OCI-LY1 (cell line): Measurements from ENCODE around the gene TBC1D16.

Experiments
- H2AFZ ChIP-seq: fragments of 200-600 bp; sonication (generic), shearing (Covaris generic); 2 replicates; pipeline ENCODE4 v1.6.0; 2014; ENCODE audit warnings: antibody characterized with exemption, mild to moderate bottlenecking, low read length
- H3F3A ChIP-seq: fragments of 200-600 bp; sonication (generic), shearing (Covaris generic); 2 replicates; pipeline ENCODE4 v1.6.0; 2014; ENCODE audit warnings: mild to moderate bottlenecking, antibody characterized with exemption, low read length, moderate library complexity; ENCODE audit not compliant: insufficient read depth
- H3K27ac ChIP-seq: fragments of 200-600 bp; sonication (generic); 2 replicates; pipeline ENCODE4 v1.5.1; 2014; ENCODE audit warnings: low read length, mixed run types, mild to moderate bottlenecking, low read depth; ENCODE audit not compliant: poor library complexity, severe bottlenecking
- H3K27me3 ChIP-seq: fragments of 200-600 bp; sonication (generic); 2 replicates; pipeline ENCODE4 v1.6.0; 2014; ENCODE audit warnings: antibody characterized with exemption, mild to moderate bottlenecking, low read length, moderate library complexity; ENCODE audit not compliant: insufficient read depth
- H3K36me3 ChIP-seq: fragments of 200-600 bp; sonication (generic); 2 replicates; pipeline ENCODE4 v1.6.1; 2014; ENCODE audit warnings: mild to moderate bottlenecking, antibody characterized with exemption, low read length, moderate library complexity, mixed read lengths; ENCODE audit not compliant: insufficient read depth
- H3K4me1 ChIP-seq: fragments of 200-600 bp; sonication (generic); 2 replicates; pipeline ENCODE4 v1.5.1; 2014; ENCODE audit warnings: mild to moderate bottlenecking, low read length, moderate library complexity; ENCODE audit not compliant: insufficient read depth, severe bottlenecking
- H3K4me2 ChIP-seq: fragments of 200-600 bp; sonication (generic), shearing (Covaris generic); 2 replicates; pipeline ENCODE4 v1.6.1; 2014; ENCODE audit warnings: low read length
- H3K4me3 ChIP-seq: fragments of 200-600 bp; sonication (generic); 2 replicates; pipeline ENCODE4 v1.5.1; 2014; ENCODE audit warnings: low read length, low read depth, mild to moderate bottlenecking, mixed read lengths; ENCODE audit not compliant: poor library complexity, severe bottlenecking
- H3K79me2 ChIP-seq: fragments of 200-600 bp; shearing (Covaris generic); 2 replicates; pipeline ENCODE4 v1.6.1; 2016; ENCODE audit warnings: mixed run types, low read length, mixed read lengths; ENCODE audit not compliant: insufficient read depth
- H3K9ac ChIP-seq: fragments of 200-600 bp; sonication (generic), shearing (Covaris generic); 2 replicates; pipeline ENCODE4 v1.6.1; 2014; ENCODE audit warnings: mild to moderate bottlenecking, low read length, mixed read lengths
- H3K9me2 ChIP-seq: fragments of 200-600 bp; sonication (generic), shearing (Covaris generic); 2 replicates; pipeline ENCODE4 v1.6.1; 2014; ENCODE audit warnings: low read depth, mild to moderate bottlenecking, low read length, mixed read lengths
- H3K9me3 ChIP-seq: fragments of 200-600 bp; shearing (Covaris generic); 2 replicates; pipeline ENCODE4 v1.6.1; 2014; ENCODE audit warnings: low read length, mixed read lengths
- H4K20me1 ChIP-seq: fragments of 200-600 bp; sonication (generic), shearing (Covaris generic); 2 replicates; pipeline ENCODE4 v1.6.0; 2016; ENCODE audit warnings: mild to moderate bottlenecking, low read length; ENCODE audit not compliant: insufficient read depth
- EZH2 ChIP-seq: fragments of 200-600 bp; sonication (generic), shearing (Covaris generic); IDR thresholded peaks from 2 replicates; pipeline ENCODE4 v1.8.0; 2017; ENCODE audit warnings: borderline replicate concordance, mixed run types, mild to moderate bottlenecking, antibody characterized with exemption, low read length, moderate library complexity, mixed read lengths
- TF ChIP-seq, protein P1 (sequence below): fragments of 200-600 bp; sonication (generic), shearing (Covaris generic); IDR thresholded peaks from 2 replicates; pipeline ENCODE4 v1.5.1; 2017; ENCODE audit warnings: mild to moderate bottlenecking, antibody characterized with exemption, low read length, moderate library complexity, mixed read lengths

TBC1D16 gene

DNA sequence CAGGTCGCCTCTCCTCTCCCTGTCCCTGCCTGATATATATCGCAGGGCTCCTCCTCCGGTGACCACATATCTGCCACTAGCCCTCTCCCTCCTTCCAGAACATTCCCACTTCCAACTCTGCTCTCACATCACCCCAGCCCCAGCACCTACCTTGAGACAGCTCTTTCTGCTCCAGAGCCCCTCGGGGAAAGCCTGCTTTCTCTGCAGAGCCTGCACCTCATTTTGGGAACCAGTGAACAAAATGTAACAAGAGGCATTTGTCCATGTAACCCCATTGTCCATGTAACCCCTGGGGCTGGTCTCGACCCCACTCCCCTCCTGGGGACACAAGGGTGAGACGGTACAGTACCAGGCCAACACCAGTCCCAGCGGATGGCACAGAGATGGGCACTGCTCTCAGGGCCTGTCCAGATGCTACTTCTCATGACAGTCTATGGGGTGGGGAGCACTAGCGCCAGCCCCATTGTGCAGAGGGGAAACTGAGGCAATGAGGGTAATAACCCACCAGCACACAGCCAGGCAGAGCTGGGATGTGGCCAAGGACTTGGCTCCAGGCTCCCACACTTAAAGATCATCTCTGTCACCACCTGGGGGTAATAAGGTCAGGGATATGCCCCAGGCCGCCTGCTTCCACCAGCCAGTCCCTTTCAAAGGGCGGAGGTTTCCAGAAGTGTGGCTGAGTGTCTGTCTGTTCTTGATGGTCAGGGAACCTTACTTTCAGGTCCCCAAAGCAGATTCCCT lies 42.9 kb downstream of the TBC1D16 start:
- no peak overlapping the region for H3K9ac ChIP-seq
- H3K4me2 ChIP-seq, result no peak overlapping the region
- peaks cover 6% of the 10 kb centered on the region for H3K4me1 ChIP-seq

GRCh38 chr17:79991924-79992648 lies 43.6 kb downstream of the TBC1D16 start:
- peaks cover 6% of the 10 kb centered on the region for H3K4me1 ChIP-seq
- no peak overlapping the region for H3K4me2 ChIP-seq
- no peak overlapping the region for H3K4me3 ChIP-seq

More for the DNA sequence above, 42.9 kb downstream of the TBC1D16 start:
- Histone ChIP-seq H3K9me2 (no peaks in the 10 kb centered on the region), H3K4me3 (no peak overlapping the region), H2AFZ (no peak overlapping the region), H3K9me3 (no peaks in the 10 kb centered on the region), H4K20me1 (no peaks in the 10 kb centered on the region), H3K27ac (no peak overlapping the region), H3K36me3 (no peaks in the 10 kb centered on the region), H3F3A (no peaks in the 10 kb centered on the region), H3K79me2 (no peaks in the 10 kb centered on the region), H3K27me3 (0 out of 2 replicates have a peak, but pooled peaks cover 2% of the 10 kb centered on the region)
- TF ChIP-seq, protein P1, sequence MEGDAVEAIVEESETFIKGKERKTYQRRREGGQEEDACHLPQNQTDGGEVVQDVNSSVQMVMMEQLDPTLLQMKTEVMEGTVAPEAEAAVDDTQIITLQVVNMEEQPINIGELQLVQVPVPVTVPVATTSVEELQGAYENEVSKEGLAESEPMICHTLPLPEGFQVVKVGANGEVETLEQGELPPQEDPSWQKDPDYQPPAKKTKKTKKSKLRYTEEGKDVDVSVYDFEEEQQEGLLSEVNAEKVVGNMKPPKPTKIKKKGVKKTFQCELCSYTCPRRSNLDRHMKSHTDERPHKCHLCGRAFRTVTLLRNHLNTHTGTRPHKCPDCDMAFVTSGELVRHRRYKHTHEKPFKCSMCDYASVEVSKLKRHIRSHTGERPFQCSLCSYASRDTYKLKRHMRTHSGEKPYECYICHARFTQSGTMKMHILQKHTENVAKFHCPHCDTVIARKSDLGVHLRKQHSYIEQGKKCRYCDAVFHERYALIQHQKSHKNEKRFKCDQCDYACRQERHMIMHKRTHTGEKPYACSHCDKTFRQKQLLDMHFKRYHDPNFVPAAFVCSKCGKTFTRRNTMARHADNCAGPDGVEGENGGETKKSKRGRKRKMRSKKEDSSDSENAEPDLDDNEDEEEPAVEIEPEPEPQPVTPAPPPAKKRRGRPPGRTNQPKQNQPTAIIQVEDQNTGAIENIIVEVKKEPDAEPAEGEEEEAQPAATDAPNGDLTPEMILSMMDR, result no peak
- no peak for TF ChIP-seq EZH2

DNA sequence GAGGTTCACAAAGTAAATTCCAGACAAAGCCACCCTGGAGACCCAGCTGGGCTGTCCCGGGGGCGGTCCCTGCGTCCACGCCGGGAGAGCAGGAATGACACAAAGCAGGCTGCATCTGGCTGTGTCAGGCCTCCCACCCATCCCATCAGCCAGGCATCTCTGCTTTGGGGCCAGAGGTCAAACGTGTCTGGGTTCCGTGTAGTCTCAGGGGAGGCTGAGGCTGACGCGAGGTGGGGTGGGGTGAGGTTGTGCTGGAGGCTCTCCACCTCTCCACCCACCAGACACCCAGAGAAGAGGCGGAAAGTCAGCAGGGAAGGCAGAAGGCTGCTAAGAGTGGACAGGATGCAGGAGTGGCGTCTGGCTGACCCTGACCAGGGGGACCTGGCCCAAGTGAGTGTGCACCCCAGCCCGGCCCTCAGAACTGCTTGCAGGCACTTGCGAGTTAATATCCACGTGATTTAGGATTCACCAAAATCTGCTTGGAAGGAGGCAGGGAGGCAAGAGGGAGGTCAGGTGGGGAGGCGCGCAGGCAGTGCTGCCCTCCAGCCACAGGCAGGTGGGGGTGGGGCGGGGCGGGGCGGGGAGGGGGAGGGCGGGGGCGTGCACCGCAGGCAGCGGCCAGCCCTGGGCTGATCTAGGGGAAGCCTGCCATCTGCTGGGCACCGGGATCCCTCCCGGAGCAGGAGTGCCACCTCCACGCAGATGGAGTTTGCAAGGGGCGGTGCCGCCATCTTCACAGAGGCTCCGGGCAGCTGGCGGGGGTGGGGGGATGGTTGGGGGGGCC lies 44.3 kb downstream of the TBC1D16 start:
- H4K20me1 ChIP-seq, result no peaks in the 10 kb centered on the region
- no peaks in the 10 kb centered on the region for H3K9me3 ChIP-seq
- no peak overlapping the region for H3K9ac ChIP-seq
- H3K36me3 ChIP-seq, result no peaks in the 10 kb centered on the region
- H3F3A ChIP-seq, result no peaks in the 10 kb centered on the region
- H3K79me2 ChIP-seq, result no peaks in the 10 kb centered on the region
- TF ChIP-seq, protein P1, result no peak; the same call in 1 of the 2 replicates
- no peak for TF ChIP-seq EZH2
- 0 out of 2 replicates have a peak, but pooled peaks cover 2% of the 10 kb centered on the region for H3K27me3 ChIP-seq
- no peak overlapping the region for H3K4me3 ChIP-seq
- no peak overlapping the region for H3K27ac ChIP-seq
- H2AFZ ChIP-seq, result no peak overlapping the region
- no peaks in the 10 kb centered on the region for H3K9me2 ChIP-seq
- H3K4me2 ChIP-seq, result no peak overlapping the region
- H3K4me1 ChIP-seq, result peaks cover 6% of the 10 kb centered on the region

More at GRCh38 chr17:79991924-79992648, 43.6 kb downstream of the TBC1D16 start:
- Histone ChIP-seq H3K9ac (no peak overlapping the region), H3K9me2 (no peaks in the 10 kb centered on the region), H3K79me2 (no peaks in the 10 kb centered on the region), H4K20me1 (no peaks in the 10 kb centered on the region), H3K27ac (no peak overlapping the region), H3F3A (no peaks in the 10 kb centered on the region), H2AFZ (no peak overlapping the region), H3K36me3 (no peaks in the 10 kb centered on the region), H3K27me3 (0 out of 2 replicates have a peak, but pooled peaks cover 2% of the 10 kb centered on the region), H3K9me3 (no peaks in the 10 kb centered on the region)
- TF ChIP-seq, protein P1, result no peak
- no peak for TF ChIP-seq EZH2
